ENCODE results near the gene PRPSAP1.
"Not testable (repeated sequence)": the region's sequence is repeated elsewhere in the genome, so short reads cannot be mapped to it uniquely, and the experiment has no call there.

Gene PRPSAP1

DNA sequence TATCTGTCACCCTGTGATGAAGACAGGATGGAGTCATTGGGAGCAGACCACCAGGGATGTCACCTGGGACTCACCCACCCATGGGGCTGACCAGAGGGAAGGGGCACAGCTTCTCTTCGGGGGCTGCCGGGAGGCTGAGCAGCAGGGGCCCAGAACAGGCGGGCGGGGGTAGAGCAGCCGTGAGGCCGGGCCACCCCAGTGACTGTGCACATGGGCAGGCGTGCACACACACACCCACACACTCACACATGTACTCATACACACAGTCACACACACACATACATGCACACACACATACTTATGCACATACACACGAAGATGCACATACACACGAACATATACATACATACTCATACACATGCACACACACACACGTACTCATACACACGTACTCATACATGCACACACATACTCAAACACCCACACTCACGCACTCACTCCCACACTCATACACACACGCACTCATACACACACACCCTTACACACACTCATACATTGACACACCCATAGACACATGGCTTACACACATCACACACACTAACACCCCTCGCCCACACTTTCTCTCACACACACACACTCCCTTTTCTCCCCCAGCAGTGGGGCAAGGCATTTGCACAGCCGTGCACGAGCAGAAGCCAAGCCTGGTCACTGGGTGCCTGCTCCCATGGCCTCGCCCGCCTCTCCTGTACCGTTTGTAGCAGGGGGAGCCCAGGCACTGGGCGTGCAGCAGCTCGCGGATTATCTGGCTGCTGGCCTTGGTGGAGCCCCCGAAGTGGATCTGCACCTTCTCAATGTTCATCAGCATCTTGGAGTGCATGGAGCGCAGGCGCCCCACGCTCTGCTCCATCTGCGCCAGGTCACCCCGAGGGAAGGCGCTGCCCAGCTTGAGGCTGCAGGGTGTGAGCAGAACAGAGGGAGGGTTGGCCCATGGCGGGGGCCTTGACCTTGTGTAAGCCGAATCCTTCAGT, 76.1 kb downstream of the PRPSAP1 start:
- DNase-seq (ENCODE audit: low read depth) = no peak

DNA sequence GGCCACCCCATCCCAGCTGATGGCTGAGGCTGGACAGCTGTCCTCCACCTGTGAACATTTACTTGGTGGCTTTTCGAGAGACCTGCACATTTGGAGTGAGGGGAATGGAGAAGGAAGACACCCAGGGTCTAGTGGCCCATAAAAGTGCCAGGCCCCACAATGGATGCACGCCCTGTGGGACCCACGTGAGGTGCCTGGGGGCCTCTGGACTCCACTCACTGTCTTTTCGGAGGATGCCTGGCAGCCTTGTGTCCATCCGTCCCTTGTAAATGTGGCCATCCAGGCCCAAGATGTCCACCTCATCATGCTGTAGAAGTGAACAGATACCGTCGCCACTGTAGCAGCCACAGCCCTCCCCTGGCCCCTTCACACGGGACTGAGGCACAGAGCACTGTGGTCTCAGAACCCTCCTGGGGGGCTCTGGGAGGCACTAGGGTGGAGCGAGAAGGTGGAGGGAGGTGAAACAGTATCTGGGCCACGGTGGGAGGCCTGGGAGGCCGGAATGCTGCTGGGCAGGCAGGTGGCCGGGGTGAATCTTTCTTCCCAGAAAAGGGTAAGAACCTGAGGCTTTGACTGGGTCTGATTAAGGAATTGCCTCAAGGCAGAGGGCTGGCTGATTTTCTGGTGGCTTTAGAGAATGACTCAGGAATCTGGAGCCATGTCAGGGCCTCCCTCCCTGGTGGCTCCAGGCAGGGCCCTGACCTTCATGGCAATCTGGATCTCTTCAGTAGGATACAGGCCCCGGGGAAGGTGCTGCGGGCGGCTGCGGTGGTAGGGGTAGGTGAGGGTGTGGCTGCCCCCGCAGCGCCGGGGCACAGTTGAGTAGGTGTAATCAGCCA, 77.0 kb downstream of the PRPSAP1 start:
- no peak for DNase-seq (ENCODE audit: low read depth)

DNA sequence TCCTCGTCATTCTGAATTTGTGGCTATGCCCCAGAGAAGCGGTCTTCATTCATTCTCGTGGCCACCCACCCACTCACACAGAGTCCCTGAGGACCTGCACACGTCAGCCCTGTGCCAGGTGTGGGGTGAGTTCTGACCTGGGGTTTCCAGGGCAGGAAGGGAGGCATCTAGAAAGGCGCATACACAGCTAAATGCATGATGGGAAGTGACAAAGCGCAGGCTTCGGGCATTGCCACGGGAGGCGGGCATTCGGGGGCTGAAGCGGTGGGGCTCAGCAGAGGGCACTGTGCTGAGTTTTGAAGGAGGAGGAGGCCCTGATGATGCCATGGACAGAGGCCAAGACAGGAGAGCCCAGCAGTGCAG, 77.7 kb downstream of the PRPSAP1 start:
- DNase-seq (ENCODE audit: low read depth) = no peak

DNA sequence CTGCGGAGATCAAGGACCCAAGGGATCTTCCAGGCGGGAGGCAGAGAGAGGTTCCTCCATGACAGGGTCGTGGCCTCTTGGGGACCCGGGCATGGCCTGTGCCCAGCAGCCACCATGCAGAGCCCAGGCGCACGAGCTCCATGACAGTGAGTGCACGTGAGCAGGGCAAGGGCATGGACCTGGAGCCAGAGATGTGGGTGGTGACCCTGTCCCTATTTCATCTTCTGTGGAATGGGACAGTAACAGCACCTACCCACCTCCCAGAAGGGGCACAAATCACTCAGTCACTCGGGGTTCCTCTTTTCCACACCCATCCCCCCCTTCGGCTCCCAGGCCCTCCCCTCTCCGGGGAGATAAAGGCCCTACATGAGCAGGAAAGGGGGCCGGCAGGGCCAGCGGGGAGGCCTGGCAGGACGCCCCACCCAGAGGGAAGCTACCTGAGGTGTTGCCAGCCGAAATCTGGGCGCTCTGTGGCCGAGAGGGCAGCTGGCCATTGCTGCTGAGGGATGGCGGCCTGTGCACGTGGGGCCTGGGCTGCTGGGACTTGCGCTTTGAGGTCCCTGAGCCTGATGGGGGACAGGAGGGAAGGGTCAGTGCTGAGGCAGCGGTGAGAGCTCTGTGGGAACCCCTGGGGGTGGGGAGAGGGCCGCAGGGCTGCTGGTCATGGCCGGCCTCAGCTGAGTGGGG, 78.2 kb downstream of the PRPSAP1 start:
- no peak for DNase-seq (ENCODE audit: low read depth)

DNA sequence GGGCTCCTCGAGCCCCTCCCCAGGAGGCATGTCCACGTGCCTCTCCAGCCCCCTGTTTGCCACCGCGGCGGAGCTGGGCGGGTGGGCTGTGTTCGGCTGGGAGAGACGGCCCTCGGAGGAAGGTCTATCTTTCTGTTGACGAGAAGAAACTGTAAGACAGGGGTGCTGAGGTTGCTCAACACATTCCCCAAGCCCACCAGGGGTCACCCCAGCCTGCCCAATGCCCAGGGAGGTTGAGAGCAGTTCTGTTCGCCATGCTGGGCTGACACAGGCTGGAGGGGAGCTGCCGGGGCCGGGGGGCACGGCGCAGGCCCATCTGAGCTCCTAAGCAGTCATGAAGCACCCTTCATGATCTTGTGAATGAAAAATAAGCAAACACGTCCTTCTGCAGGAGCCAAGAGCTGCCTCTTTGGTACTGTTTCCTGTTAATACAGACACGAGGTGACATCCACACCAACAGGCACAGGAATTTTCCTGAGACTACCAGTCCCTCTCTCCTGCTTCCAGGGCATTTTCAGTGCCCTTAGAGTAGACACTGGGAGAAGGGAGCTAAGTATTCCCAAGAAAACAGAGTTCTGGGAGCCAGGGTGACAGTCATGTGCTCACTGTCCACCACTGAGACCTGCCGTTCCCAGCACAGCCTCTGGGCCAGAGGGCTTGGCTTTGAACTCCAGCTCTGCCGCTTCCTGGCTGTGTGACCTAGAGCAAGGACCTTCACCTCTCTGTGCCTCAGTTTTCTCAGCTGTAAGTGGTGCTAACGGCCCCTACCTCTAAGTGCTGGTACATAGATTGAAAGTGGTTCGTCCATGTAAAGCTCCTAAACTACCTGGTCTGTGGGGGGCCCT, 79.4 kb downstream of the PRPSAP1 start:
- no peak for DNase-seq (ENCODE audit: low read depth)

DNA sequence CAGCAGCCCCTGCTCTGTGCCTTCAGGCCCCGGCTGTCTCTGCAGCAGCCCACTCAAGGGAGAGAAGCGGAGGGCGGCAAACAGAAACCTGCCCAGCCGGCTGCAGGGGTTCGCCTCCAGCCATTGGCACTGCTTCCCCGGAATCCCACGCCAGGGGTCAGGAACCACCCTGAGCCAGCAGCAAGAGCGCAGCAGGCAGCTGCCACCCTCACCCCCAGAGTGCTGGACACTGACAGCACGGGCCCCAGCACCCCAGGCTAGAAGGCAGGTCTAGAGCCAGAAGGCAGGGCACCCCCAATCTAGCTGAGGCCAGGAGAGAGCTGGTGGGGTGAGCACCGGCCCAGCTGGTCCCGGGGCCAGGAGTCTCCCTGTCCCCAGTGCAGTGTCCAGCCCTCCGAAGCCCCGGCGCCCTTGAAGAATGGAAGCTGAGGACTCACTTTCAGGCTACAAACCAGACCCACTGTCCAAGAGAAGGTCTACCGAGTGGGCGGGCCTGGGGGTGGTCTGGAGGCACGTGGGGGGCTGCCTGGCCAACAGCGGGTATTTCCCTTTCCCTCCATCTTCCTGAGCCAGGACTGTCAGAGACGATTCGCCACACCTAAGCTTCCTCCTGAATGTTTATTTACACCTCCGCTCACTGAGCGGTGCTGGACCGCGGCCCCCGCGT, 80.1 kb downstream of the PRPSAP1 start:
- DNase-seq (ENCODE audit: low read depth) = no peak

DNA sequence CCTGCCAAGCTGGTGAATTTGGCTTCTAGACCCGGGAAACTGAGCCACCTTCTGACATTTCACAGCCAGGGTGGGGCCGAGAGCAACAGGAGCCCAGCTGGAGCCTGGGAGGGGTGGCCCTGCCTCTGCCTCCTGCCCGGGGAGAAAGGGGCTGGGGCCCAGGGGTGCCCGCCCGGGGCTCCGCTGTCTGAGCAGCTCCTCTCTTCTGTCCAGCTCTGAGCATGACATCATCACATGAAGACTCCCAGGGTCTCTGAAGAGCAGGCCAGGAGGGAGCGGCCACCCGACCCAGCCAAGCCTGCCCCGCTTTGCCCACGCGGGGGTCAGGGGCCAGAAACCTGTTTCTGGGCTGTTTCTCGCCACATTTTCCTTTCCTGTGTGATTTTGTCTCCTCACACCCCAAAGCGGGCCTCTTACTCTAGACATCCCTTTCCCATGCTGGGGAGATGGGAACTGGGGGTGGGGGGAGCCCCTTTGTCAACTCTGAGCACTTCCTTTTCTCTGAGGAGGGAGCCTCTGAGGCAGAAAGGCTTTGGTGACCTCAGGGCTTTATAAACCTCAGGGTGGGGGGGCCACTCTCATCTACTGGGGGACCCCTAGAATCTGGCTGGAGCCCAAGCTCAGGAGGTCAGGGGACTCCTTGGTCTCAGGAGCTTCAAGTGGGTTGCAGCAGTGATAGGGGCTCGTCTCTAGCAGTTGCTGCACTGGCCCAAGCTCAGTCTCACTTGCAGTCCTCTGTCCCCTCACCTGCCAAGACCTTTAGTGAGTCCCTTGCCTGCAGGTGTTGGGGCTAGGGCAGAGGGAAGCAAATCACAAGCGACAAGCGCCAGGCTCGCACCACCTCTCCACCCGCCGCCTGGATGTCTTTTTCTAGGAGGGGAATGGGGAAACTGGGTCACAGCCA, 80.9 kb downstream of the PRPSAP1 start:
- DNase-seq (ENCODE audit: low read depth) = no peak

DNA sequence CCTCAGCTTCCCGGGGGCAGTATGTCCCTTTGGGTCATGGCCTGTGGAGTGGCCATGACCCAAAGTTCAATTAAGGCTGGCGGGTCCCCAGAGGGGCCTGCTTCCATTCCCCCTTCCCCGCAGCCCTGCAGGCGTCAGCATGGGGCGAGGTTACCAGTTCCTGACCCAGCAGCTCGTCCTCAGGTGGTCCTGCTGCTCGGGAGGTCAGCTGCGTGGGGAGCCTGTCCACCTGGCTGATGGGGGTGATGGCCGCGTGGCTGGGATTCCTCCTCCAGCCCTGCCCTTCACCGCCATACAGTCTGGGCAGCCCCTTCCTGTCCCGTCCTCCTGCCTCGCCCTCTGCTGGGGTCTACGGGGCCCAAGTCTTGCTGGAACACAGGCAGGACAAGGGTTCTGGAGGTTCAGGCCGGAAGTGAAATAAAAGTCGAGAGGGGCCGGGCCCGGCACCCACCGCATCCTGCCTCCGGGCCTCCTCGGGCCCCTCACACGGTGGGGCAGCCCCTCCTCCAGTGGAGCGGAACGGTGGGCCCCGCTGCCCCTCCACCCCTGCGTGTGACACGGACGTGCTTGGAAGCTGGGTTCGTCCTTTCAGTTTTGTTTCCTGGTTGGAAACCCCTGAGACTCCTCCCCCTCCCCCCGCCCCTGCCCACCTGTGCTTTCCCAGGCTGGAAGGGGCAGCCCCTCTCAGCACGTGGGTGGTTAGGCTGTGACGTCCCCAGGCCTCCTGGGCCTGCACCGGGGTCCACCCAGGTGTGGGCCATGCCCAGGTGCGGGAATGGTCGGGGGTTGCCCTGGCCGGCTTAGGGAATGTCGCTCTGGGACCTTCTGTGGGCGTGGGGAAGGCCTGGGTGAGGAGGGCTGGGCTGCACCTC, 81.8 kb downstream of the PRPSAP1 start:
- no peak for DNase-seq (ENCODE audit: low read depth)

DNA sequence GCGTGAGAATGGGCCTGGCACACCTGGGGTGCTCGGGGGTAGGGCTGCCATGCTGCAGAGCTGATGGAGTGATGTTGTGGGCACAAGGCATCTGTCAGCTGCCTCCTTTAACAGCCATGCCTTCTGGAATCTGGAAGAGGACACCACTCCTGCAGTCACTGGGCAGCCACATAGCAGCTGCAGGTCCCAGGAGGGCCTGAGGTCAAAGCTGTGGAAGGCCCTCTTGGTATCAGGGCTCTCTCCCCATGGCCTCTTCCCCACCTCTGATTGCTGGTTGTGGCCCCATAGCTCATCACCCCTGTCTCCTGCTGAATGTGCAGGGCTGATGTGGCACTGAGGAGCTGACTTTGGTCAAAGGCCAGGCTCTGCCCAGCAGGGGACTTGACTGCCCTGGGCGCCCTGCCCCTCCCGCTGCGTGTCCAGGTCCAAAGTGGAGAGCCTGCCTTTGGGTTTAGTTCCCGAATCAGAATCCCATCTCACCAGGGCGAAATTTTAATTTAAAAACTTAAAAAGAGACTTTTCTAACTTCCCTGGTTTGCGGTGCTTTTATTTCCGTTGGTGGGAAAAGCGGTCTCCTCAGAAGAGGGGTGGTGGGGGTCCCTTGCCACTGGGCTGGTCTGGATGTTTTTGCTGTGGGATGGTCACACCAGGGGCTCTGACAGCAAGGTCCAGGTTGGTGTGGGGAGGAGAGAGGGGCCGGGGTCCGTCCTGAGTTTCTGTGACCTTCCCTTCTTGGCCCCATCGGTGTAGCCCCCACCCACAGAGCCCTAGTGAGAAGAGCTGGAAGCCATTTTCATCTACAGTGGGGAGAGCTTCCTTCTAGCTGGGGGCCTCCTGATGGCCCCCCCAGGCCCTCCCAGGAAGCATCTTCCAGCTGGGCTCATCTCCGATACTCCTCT, 82.7 kb downstream of the PRPSAP1 start:
- DNase-seq (ENCODE audit: low read depth) = no peak

DNA sequence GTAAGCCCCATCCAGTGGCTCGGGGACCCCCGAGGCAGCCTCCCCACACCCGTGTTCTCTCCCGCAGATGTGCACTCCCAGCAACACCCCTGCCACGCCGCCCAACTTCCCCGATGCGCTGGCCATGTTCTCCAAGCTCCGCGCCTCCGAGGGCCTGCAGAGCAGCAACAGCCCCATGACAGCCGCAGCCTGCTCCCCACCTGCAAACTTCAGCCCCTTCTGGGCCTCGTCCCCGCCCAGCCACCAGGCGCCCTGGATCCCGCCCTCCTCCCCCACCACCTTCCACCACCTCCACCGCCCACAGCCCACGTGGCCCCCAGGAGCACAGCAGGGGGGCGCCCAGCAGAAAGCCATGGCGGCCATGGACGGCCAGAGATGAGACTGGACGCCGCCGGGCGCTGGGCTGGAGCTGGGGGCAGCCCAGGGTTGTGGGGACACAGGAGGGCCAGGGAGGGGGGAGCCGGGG, 83.6 kb downstream of the PRPSAP1 start:
- DNase-seq (ENCODE audit: low read depth) = no peak

DNA sequence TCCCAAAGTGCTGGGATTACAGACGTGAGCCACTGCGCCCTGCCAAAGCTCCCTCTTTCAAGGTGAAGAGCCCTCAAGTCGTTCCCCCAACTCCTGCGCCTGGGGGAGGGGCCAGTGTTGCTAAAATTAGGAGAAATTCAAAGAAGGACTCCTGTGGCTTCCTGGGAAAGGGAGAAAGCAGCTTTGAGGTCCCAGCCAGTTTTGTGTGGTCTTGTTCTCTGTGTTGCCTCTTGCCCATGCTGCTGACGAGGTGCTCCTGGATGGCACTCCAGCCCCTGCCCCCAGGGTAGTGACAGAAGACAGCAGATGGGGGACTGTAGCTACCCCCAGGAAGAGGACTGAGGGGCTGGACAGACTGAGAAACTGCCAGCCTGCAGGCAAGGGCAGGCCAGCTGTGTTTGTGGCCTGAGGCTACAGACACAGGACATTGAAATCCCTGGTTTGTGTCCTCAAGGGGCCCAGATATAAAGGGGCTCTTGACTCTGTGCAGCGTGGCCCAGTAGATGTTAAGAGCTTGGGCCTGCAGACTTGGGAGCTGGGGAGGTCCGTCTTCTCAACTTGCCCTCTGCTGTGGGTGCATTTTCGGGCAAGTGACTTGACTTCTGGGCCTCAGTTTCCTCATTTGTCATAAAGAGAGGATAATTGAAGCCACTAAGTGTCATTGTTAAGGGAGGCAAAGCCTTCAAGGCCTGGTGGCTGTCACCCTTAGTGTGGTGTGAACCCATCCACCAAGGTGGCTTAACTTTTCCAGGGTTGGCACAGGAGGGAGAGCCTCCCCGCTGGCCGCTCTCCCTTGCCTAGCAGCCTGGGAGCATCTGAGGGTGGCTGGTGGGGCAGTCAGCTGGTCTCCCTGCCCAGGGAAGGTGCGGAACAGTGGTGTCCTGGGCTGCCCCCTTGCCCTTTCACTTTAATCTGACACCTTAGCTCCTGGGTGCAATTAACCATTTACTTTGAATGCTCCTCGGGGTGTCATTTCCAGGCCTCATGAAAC, 84.4 kb downstream of the PRPSAP1 start:
- no peak for DNase-seq (ENCODE audit: low read depth)

DNA sequence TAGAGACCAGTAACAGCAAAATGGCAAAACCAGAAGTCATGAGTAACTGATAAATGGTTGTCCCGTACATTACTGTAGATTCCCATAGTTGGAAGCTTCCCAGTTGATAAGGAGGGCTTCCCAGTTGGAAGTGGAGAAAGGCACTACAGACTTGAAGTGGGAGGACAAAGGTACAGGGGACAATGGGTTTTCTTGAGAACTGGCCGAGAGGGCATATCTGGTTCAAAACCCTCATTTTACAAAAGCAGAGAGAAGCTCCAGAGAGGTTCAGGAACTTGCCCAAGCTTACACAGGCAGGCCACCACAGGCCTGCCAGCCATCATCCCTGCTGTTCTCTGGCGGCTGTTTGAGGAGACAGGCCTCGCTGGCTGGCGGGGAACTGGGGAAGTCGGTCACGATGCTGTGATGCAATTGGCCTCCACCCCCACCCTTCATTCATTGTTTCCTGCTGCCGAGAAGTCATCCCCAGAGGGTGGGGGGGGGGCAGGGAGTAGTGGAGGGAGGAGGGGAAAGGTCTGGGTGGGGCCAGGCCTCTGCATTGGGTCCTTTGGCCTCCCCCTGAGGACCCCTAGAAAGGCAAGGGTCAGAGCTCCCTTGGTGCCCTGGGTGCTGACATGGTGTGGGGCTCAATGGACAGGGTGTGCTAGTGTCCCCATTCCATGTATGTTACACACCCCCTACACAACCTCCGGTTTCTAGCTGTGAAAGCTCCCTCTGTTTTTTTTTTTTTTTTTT, 85.5 kb downstream of the PRPSAP1 start:
- DNase-seq (ENCODE audit: low read depth) = no peak

DNA sequence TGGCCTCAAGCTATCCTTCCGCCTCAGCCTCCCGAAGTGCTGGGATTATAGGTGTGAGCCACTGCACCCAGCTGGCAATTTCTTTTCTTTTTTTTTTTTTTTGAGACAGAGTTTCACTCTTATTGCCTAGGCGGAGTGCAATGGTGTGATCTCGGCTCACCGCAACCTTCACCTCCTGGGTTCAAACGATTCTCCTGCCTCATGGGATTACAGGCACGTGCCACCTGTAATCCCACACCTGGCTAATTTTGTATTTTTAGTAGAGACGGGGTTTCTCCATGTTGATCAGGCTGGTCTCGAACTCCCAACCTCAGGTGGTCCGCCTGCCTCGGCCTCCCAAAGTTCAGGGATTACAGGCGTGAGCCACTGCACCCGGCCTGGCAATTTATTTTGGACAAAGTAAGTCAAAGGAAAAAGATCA, 86.1 kb downstream of the PRPSAP1 start:
- not testable (repeated sequence) for DNase-seq (ENCODE audit: low read depth)

DNA sequence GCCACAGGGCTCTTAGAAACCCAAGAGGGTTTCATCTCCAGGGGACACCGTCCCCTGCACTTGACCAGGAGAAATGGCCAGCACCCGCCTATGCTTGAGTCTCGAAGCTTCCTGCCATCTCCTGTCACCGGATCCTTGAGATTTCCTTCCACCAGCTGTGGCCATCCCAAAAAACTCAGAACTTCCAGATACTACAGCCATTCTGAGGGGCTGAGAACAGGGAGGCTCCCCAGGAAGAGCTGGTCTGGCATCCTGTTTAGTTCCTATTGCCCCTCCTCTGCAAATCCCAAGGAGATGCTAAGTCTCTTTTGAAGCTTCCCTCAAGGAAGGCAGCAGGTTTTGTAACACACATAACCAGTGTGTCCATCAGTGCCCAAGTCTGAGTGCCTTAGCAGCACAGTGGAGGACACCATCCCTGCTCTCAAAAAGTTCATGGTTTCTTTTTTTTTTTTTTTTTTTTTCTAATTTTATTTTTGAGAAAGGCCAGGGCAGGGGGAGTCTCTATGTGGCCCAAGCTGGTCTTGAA, 86.6 kb downstream of the PRPSAP1 start:
- DNase-seq (ENCODE audit: low read depth) = no peak

DNA sequence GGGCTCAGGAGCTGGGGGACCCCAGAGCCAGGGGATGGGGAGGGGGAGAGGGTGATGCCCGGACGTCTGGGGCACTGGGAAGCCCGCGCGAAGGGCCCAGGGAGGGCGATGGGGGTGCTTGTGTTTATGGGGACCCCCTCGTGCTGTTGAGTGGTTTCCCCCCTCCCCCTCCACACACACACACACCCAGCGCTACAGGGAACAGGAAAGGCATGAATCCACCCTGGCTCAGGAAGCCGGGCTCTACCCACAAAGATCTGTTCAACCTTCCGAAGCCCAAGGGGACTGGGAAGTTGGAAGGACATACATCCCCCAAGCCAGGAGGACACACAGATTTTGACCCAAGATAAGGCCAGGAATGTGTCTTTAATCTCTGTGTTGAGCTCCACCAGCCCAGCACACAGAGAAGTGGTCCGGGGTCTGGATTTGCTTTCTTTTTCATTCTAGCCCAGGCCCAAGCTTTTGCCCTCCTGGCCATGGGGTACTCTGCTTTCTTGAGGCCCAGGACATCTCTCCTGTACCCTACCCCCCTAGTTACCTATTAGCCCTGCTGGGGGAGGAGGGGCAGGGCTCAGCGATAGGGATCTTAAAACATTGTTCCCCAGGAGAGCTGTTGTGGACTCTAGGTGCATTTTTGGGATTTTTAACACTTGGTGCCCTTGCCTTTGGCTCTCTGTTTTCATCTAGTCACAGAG, 87.3 kb downstream of the PRPSAP1 start:
- DNase-seq (ENCODE audit: low read depth) = peak; percentile 61

All from CMK (cell line).